Measurements from ENCODE around the gene LRBA.

The LRBA gene

GRCh38 chr4:150948710-150949109 is 66.4 kb downstream of the LRBA start:
- no peak for TF ChIP-seq CTCF (IDR thresholded peaks at IDR 0.05; ENCODE audit: insufficient read depth, low read depth, low read length, missing control alignments)
- no peak for DNase-seq (ENCODE audit: low read depth)

GRCh38 chr4:150948074-150948473 is 67.0 kb downstream of the LRBA start:
- H3K4me3 ChIP-seq (ENCODE audit: low read depth, low read length) = no peak overlapping the region
- DNase-seq (ENCODE audit: low read depth) = no peak
- TF ChIP-seq CTCF (IDR thresholded peaks at IDR 0.05; ENCODE audit: insufficient read depth, low read depth, low read length, missing control alignments) = no peak

More at GRCh38 chr4:150948710-150949109, 66.4 kb downstream of the LRBA start:
- no peak overlapping the region for H3K4me3 ChIP-seq (ENCODE audit: low read depth, low read length)

GRCh38 chr4:150944660-150945059 is 70.4 kb downstream of the LRBA start:
- no peak overlapping the region for H3K4me3 ChIP-seq (ENCODE audit: low read depth, low read length)
- no peak for TF ChIP-seq CTCF (IDR thresholded peaks at IDR 0.05; ENCODE audit: insufficient read depth, low read depth, low read length, missing control alignments)
- no peak for DNase-seq (ENCODE audit: low read depth)

- H3K4me3 ChIP-seq (ENCODE audit: low read depth, low read length) = no peak overlapping the region
- DNase-seq (ENCODE audit: low read depth) = peak; percentile 21
- no peak for TF ChIP-seq CTCF (IDR thresholded peaks at IDR 0.05; ENCODE audit: insufficient read depth, low read depth, low read length, missing control alignments)
Measured at GRCh38 chr4:150943818-150944217, 71.3 kb downstream of the LRBA start.

- TF ChIP-seq CTCF (IDR thresholded peaks at IDR 0.05; ENCODE audit: insufficient read depth, low read depth, low read length, missing control alignments) = no peak
- no peak for DNase-seq (ENCODE audit: low read depth)
Measured at GRCh38 chr4:150943126-150943525, 72.0 kb downstream of the LRBA start.

GRCh38 chr4:150942539-150942938 is 72.5 kb downstream of the LRBA start:
- H3K4me3 ChIP-seq (ENCODE audit: low read depth, low read length) = no peak overlapping the region
- no peak for TF ChIP-seq CTCF (IDR thresholded peaks at IDR 0.05; ENCODE audit: insufficient read depth, low read depth, low read length, missing control alignments)
- DNase-seq (ENCODE audit: low read depth) = no peak

More at GRCh38 chr4:150943126-150943525, 72.0 kb downstream of the LRBA start:
- H3K4me3 ChIP-seq (ENCODE audit: low read depth, low read length) = no peak overlapping the region

- no peak overlapping the region for H3K4me3 ChIP-seq (ENCODE audit: low read depth, low read length)
- TF ChIP-seq CTCF (IDR thresholded peaks at IDR 0.05; ENCODE audit: insufficient read depth, low read depth, low read length, missing control alignments) = no peak
- DNase-seq (ENCODE audit: low read depth) = no peak
Measured at GRCh38 chr4:150940123-150940522, 75.0 kb downstream of the LRBA start.

Measured in GM12865 (cell line).